PC-9 (cell line): Measurements from ENCODE around the gene OR2T12. TPM values are rescaled to one million over a fixed set of nuclear protein-coding genes. Genes with fewer than 3 reads are reported as not detected.

Experiments used
- BruUV-seq: library from RNA; stranded (reverse); fragments of 400-500 nt; replicated peaks from 2 replicates; lab custom pipeline; 2021; lab: Mats Ljungman, UMichigan
- CTCF ChIA-PET: fragments of 300-600 bp; sonication (Branson Sonifier 250); formaldehyde crosslinking; loops from one replicate; lab custom pipeline; 2022; ENCODE audit warnings: antibody characterized with exemption; lab: Charles Lee
- POLR2A ChIA-PET: fragments of 300-600 bp; sonication (Branson Sonifier 250); formaldehyde crosslinking; loops from one replicate; lab custom pipeline; 2022; ENCODE audit warnings: antibody characterized with exemption; ENCODE audit not compliant: unreplicated experiment; lab: Charles Lee
- DNase-seq, 2 experiments: peaks; one replicate each; pipeline versions ENCODE4 v3.0.0 to v3.0.0-alpha.2; 2015 to 2022; ENCODE audit warnings: mixed read lengths in 1 of 2
- H2AFZ ChIP-seq: fragments of 200-600 bp; sonication (generic); 2 replicates; pipeline ENCODE4 v1.8.1; 2017; ENCODE audit warnings: antibody characterized with exemption
- H3F3A ChIP-seq: fragments of 200-600 bp; sonication (generic); 2 replicates; pipeline ENCODE4 v1.8.1; 2017; ENCODE audit warnings: antibody characterized with exemption, mild to moderate bottlenecking, low read depth; ENCODE audit not compliant: insufficient read depth
- H3K27ac ChIP-seq: fragments of 200-600 bp; sonication (generic); 2 replicates; pipeline ENCODE4 v1.6.1; 2016; ENCODE audit warnings: mixed run types
- H3K27me3 ChIP-seq: fragments of 200-600 bp; sonication (generic); 2 replicates; pipeline ENCODE4 v1.6.1; 2016; ENCODE audit warnings: low read depth, mixed run types; ENCODE audit not compliant: insufficient read depth
- H3K36me3 ChIP-seq: fragments of 200-600 bp; sonication (generic); 2 replicates; pipeline ENCODE4 v1.6.1; 2016; ENCODE audit warnings: low read depth, mixed run types
- H3K4me1 ChIP-seq: fragments of 200-600 bp; sonication (generic); replicated peaks from 2 replicates; pipeline ENCODE4 v1.6.1; 2016; ENCODE audit warnings: mixed run types; ENCODE audit not compliant: insufficient read depth
- H3K4me2 ChIP-seq: fragments of 200-600 bp; sonication (generic); 2 replicates; pipeline ENCODE4 v1.6.1; 2017; ENCODE audit warnings: mixed run types
- H3K4me3 ChIP-seq: fragments of 200-600 bp; sonication (generic); 2 replicates; pipeline ENCODE4 v1.6.1; 2016; ENCODE audit warnings: mixed run types
- H3K79me2 ChIP-seq: fragments of 200-600 bp; sonication (generic); 2 replicates; pipeline ENCODE4 v1.6.1; 2017; ENCODE audit warnings: low read depth, mixed run types
- H3K9me2 ChIP-seq: fragments of 200-600 bp; sonication (generic); 2 replicates; pipeline ENCODE4 v1.8.1; 2017; ENCODE audit warnings: mild to moderate bottlenecking; ENCODE audit not compliant: insufficient read depth
- H3K9me3 ChIP-seq: fragments of 200-600 bp; sonication (generic); 2 replicates; pipeline ENCODE4 v1.8.1; 2016; ENCODE audit warnings: low read depth; ENCODE audit not compliant: insufficient read depth
- H4K20me1 ChIP-seq: fragments of 200-600 bp; sonication (generic); 2 replicates; pipeline ENCODE4 v1.8.1; 2017; ENCODE audit not compliant: insufficient read depth
- EZH2 ChIP-seq: fragments of 200-600 bp; sonication (generic); IDR thresholded peaks from 2 replicates; pipeline ENCODE4 v1.8.0; 2017; ENCODE audit warnings: antibody characterized with exemption, low read depth
- intact Hi-C: fragments of 100-400 bp; cut with micrococcal nuclease; formaldehyde crosslinking; loops from one replicate; pipeline ENCODE4 v1.10.0; 2022; ENCODE audit not compliant: unreplicated experiment
- total RNA-seq: library from RNA; stranded (reverse); gene quantifications from 2 replicates; pipeline ENCODE4 v1.2.3, GENCODE V29; 2021
- TF ChIP-seq, protein P1 (sequence below): fragments of 200-600 bp; sonication (generic); conservative IDR thresholded peaks from 2 replicates; pipeline ENCODE4 v1.6.1; 2017; ENCODE audit warnings: mixed run types, antibody characterized with exemption, mild to moderate bottlenecking, moderate library complexity

The OR2T12 gene
- total RNA-seq, 1 experiment from 2014 or later = not detected

DNA sequence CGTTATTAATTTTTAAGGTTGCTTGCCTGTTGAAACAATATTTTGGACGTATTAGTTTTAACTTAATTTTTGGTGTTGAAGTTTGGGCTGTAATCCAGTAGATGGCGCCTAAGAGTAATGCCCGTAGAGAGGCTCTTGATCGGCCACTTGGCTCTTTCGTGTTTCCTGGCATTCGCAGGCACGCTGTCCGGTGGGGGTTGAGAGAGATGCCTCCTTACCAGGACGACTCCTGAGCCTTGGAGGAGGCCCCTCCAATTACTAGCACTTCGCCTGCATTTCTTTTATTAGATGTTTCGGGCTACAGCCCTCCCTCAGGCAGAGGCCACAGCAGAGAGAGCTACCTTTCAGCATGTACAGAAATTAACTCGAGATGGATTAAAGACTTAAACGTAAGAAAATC is 60.0 kb downstream of the OR2T12 start:
- no peak for TF ChIP-seq EZH2
- TF ChIP-seq, protein P1, sequence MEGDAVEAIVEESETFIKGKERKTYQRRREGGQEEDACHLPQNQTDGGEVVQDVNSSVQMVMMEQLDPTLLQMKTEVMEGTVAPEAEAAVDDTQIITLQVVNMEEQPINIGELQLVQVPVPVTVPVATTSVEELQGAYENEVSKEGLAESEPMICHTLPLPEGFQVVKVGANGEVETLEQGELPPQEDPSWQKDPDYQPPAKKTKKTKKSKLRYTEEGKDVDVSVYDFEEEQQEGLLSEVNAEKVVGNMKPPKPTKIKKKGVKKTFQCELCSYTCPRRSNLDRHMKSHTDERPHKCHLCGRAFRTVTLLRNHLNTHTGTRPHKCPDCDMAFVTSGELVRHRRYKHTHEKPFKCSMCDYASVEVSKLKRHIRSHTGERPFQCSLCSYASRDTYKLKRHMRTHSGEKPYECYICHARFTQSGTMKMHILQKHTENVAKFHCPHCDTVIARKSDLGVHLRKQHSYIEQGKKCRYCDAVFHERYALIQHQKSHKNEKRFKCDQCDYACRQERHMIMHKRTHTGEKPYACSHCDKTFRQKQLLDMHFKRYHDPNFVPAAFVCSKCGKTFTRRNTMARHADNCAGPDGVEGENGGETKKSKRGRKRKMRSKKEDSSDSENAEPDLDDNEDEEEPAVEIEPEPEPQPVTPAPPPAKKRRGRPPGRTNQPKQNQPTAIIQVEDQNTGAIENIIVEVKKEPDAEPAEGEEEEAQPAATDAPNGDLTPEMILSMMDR = peak; percentile 72
- no peak overlapping the region for H3K27ac ChIP-seq
- no peaks in the 10 kb centered on the region for H3K36me3 ChIP-seq
- no peak overlapping the region for H2AFZ ChIP-seq
- no TSS peak for BruUV-seq
- 0 out of 2 replicates have a peak overlapping the region, but pooled peaks have one; percentile 38 for H3K4me2 ChIP-seq
- H3F3A ChIP-seq = no peaks in the 10 kb centered on the region
- no peaks in the 10 kb centered on the region for H4K20me1 ChIP-seq
- no peaks in the 10 kb centered on the region for H3K9me2 ChIP-seq
- POLR2A ChIA-PET = no interaction called here
- H3K9me3 ChIP-seq = no peaks in the 10 kb centered on the region
- intact Hi-C loops = no loop called here
- H3K27me3 ChIP-seq = no peaks in the 10 kb centered on the region
- CTCF ChIA-PET = no interaction called here
- H3K4me1 ChIP-seq = no peaks in the 10 kb centered on the region
- H3K79me2 ChIP-seq = no peaks in the 10 kb centered on the region
- peak in 1 of 2 experiments; percentile 9 for DNase-seq
- no peak overlapping the region for H3K4me3 ChIP-seq

Other genes starting within 250 kb of the OR2T12 start
- not detected in 2 replicates for gene OR2L13, start 208.2 kb downstream of the OR2T12 start, total RNA-seq
- not detected in 2 replicates for gene OR2M5, start 158.3 kb downstream of the OR2T12 start, total RNA-seq
- gene OR2M2, start 128.6 kb downstream of the OR2T12 start, total RNA-seq = not detected in 2 replicates
- gene OR2M3, start 106.2 kb downstream of the OR2T12 start, total RNA-seq = 0.20 and 0.35 TPM in 2 replicates
- not detected in 2 replicates for gene OR2M4, start 72.0 kb downstream of the OR2T12 start, total RNA-seq
- not detected in 2 replicates for gene OR2T33, start 25.4 kb downstream of the OR2T12 start, total RNA-seq
- gene OR2M7, start 21.1 kb upstream of the OR2T12 start, total RNA-seq = not detected in 2 replicates
- gene OR14C36, start 45.4 kb upstream of the OR2T12 start, total RNA-seq = not detected in 2 replicates
- gene OR2T4, start 58.2 kb upstream of the OR2T12 start, total RNA-seq = not detected in 2 replicates
- gene OR2T6, start 72.3 kb upstream of the OR2T12 start, total RNA-seq = not detected in 2 replicates
- gene OR2T1, start 99.6 kb upstream of the OR2T12 start, total RNA-seq = not detected in 2 replicates
- not detected in 2 replicates for gene OR2T2, start 142.2 kb upstream of the OR2T12 start, total RNA-seq
- not detected in 2 replicates for gene OR2T3, start 169.9 kb upstream of the OR2T12 start, total RNA-seq
- gene OR2T5, start 185.2 kb upstream of the OR2T12 start, total RNA-seq = not detected in 2 replicates
- gene OR2G6, start 204.6 kb upstream of the OR2T12 start, total RNA-seq = not detected in 2 replicates